Lung (tissue), 12 donors: ENCODE results near the gene VENTX. TPM values are rescaled to one million over a fixed set of nuclear protein-coding genes. Genes with fewer than 3 reads are reported as not detected.

ENCODE experiments used
- ATAC-seq: fragments of 200-7000 bp; cut with Tn5 transposase; one replicate; pipeline ENCODE4 v1.9.1; 2020; ENCODE audit warnings: moderate number of reproducible peaks; ENCODE audit not compliant: insufficient read depth, low FRiP score
- DNase-seq, 3 donors: peaks; one replicate each; pipeline ENCODE4 v3.0.0-alpha.2; 2013 to 2017
- H3K27ac ChIP-seq, 2 donors: one replicate each; pipeline ENCODE4 v1.5.1; 2013; ENCODE audit warnings: mild to moderate bottlenecking in 2 of 2, moderate library complexity in 2 of 2, control low read depth in 1 of 2, inconsistent platforms in 1 of 2, low read depth in 1 of 2, low read length in 1 of 2
- H3K27me3 ChIP-seq, 3 donors: one replicate each; pipeline ENCODE4 v1.5.1; 2013; ENCODE audit warnings: low read length in 2 of 3; ENCODE audit not compliant: control insufficient read depth in 3 of 3, insufficient read depth in 3 of 3
- H3K36me3 ChIP-seq, 4 donors: one replicate each; pipeline ENCODE4 v1.5.1; 2013; ENCODE audit warnings: low read length in 4 of 4, mild to moderate bottlenecking in 1 of 4, moderate library complexity in 1 of 4; ENCODE audit not compliant: control insufficient read depth in 4 of 4, insufficient read depth in 4 of 4
- H3K4me1 ChIP-seq, 5 donors: one replicate each; pipeline ENCODE4 v1.5.1; 2013; ENCODE audit warnings: low read length in 5 of 5, mild to moderate bottlenecking in 2 of 5, moderate library complexity in 1 of 5; ENCODE audit not compliant: control insufficient read depth in 5 of 5, insufficient read depth in 5 of 5
- H3K4me3 ChIP-seq: one replicate; pipeline ENCODE4 v1.5.1; 2013; ENCODE audit warnings: mild to moderate bottlenecking, control low read depth, moderate library complexity
- H3K9ac ChIP-seq, 2 donors: one replicate each; pipeline ENCODE4 v1.5.1; 2013; ENCODE audit warnings: low read length in 2 of 2, control low read depth in 1 of 2; ENCODE audit not compliant: insufficient read depth in 1 of 2
- H3K9me3 ChIP-seq, 4 donors: one replicate each; pipeline ENCODE4 v1.5.1; 2013; ENCODE audit warnings: low read length in 3 of 4, mild to moderate bottlenecking in 1 of 4, moderate library complexity in 1 of 4; ENCODE audit not compliant: control insufficient read depth in 4 of 4, insufficient read depth in 3 of 4
- CTCF ChIP-seq: IDR thresholded peaks from 2 replicates; pipeline ENCODE4 v1.5.1; 2012; ENCODE audit warnings: mild to moderate bottlenecking; ENCODE audit errors: control extremely low read depth, extremely low read depth
- WGBS, 2 donors: extraction: QIAGEN DNeasy Blood & Tissue Kit; methylation state at CpG; one replicate each; pipeline ENCODE4 v1.1.7; 2013; 5-methylcytosine and 5-hydroxymethylcytosine counted together
- polyA plus RNA-seq, 2 donors: library from polyadenylated mRNA; stranded (reverse); fragments of 200-250 nt; gene quantifications; one replicate each; pipeline ENCODE4 v1.2.1, GENCODE V29; 2013
- total RNA-seq, 2 donors: library from RNA; depleted of rRNA in 1 of 2; stranded (reverse); fragments of >200 nt in 1 of 2; gene quantifications; one replicate each; pipeline ENCODE4 v1.2.1, GENCODE V29; 2014 to 2021
- donor health status: control.
- donor health status: control.
- donor health status: Bipolar disorder and iron deficiency.
- donor health status: healthy.
- donor health status: DM: yes; HTN: yes; CAD: no.

Gene VENTX
- total and polyA plus RNA-seq, 4 donors: 0.46 to 4.0 (median 2.4) TPM

GRCh38 chr10:133205146-133205545 is 32.5 kb upstream of the VENTX start:
- 84 to 85% methylated on average over 23 of the region's 23 CpGs for WGBS, 2 donors
- Histone ChIP-seq H3K9me3 (no peaks in the 10 kb centered on the region), H3K27me3 (no peaks in the 10 kb centered on the region), H3K4me1 (no peaks in the 10 kb centered on the region), H3K27ac (no peak overlapping the region), H3K36me3 (no peaks in the 10 kb centered on the region), H3K9ac (no peak overlapping the region), H3K4me3 (no peak overlapping the region)
- DNase-seq: no peak
- no peak for TF ChIP-seq CTCF
- no peak for ATAC-seq

- H3K4me1 ChIP-seq: no peaks in the 10 kb centered on the region
- 84 to 88% methylated on average over 17 of the region's 17 CpGs for WGBS, 2 donors
- DNase-seq: no peak
Measured at GRCh38 chr10:133206356-133207040, 31.2 kb upstream of the VENTX start.

GRCh38 chr10:133207041-133207600 is 30.5 kb upstream of the VENTX start:
- no peak overlapping the region for H3K9ac ChIP-seq
- peaks cover 0 to 4% (median 0%) of the 10 kb centered on the region in 4 donors for H3K36me3 ChIP-seq
- no peaks in the 10 kb centered on the region for H3K27me3 ChIP-seq
- H3K27ac ChIP-seq: no peak overlapping the region
- WGBS, 2 donors: 93 to 96% methylated on average over 36 of the region's 36 CpGs
- H3K9me3 ChIP-seq: peaks cover 0 to 2% (median 0%) of the 10 kb centered on the region in 4 donors
- H3K4me1 ChIP-seq: no peaks in the 10 kb centered on the region
- ATAC-seq (no peak), DNase-seq (no peak)
- no peak for TF ChIP-seq CTCF
- H3K4me3 ChIP-seq: no peak overlapping the region

More at GRCh38 chr10:133206356-133207040, 31.2 kb upstream of the VENTX start:
- Histone ChIP-seq H3K27ac (no peak overlapping the region), H3K27me3 (no peaks in the 10 kb centered on the region), H3K9me3 (no peaks in the 10 kb centered on the region), H3K36me3 (no peaks in the 10 kb centered on the region), H3K4me3 (no peak overlapping the region), H3K9ac (no peak overlapping the region)
- no peak for ATAC-seq
- TF ChIP-seq CTCF: no peak
